CD1c-positive myeloid dendritic cell (primary cell): ENCODE data around the gene S100A9.

ENCODE experiments used
- DNase-seq: peaks from one replicate; pipeline ENCODE4 v3.0.0-alpha.2; 2016; ENCODE audit errors: extremely low spot score

The S100A9 gene

DNA sequence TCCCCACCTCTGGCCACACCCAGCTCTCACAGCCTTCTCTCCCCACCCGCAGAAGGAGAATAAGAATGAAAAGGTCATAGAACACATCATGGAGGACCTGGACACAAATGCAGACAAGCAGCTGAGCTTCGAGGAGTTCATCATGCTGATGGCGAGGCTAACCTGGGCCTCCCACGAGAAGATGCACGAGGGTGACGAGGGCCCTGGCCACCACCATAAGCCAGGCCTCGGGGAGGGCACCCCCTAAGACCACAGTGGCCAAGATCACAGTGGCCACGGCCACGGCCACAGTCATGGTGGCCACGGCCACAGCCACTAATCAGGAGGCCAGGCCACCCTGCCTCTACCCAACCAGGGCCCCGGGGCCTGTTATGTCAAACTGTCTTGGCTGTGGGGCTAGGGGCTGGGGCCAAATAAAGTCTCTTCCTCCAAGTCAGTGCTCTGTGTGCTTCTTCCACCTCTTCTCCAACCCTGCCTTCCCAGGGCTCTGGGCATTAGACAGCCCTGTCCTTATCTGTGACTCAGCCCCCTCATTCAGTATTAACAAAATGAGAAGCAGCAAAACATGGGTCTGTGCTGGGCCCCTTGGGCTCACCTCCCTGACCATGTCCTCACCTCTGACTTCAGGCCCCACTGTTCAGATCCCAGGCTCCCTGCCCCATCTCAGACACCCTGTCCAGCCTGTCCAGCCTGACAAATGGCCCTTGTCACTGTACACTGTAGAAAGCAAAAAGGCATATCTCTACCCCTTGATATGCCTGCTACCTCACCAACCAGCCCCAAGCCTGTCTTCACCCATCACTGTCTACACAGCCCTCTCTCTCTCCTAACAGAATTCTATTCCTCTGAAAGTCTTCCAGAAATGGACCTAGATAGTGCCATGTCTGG, 3.2 kb downstream of the S100A9 start:
- no peak for DNase-seq

DNA sequence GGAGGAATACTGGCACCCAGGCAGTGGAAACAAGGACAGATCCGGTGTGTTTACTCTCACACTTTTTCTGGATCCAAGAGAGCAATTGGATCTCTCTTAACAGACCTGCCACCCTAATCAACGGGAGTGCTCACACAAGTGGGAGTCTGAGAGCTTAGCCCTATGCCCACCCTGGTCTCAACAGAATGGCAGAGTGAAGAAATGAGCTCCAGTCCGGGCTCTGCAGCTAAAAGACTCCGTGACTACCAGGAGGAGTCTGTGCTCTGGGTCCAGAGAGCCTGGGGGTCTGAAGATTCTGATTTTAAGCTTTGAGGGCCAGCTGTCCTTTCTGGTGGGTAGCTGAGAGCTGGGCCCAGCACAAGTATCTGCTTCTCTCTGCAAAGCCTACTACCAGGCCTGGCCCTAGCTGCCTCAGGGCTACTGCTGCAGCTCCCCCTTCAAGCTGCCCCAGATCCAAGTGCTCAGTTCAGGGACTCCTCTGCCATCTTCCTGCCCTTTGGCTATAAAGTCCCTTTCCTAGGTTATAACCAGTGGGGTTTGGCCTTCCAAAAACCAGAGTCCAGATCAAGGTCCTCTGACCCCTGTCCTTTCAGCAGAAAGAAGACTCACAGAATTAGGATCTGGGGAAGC, 3.9 kb downstream of the S100A9 start:
- DNase-seq, result no peak

DNA sequence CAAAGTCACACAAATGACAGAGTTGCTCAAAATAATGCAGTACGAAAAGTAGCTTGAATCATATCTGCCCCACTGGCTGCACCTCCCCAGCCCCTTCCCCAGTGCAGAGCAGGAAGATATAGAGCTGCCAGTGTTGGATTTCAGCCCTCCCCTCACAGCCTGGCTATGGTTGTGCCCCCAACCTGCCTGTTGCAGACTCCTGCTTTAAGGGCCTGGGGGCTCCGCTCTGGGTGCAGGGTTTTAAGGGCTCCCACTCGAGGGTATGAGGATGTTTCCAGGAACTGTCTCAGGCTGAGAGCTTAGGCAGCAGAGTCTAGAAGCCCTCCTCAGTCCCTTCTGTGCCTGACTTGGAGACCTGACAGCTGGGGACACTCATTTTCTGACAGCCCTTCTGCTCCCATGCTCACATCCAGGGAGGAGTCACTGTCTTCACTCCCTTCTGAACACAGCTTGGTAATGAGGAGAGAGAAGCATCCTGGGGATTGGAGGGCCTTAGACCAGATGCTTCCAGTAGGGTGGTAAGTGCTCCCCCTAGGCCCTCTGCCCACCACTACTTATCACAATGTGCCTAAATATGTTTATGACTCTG, 4.6 kb downstream of the S100A9 start:
- no peak for DNase-seq

DNA sequence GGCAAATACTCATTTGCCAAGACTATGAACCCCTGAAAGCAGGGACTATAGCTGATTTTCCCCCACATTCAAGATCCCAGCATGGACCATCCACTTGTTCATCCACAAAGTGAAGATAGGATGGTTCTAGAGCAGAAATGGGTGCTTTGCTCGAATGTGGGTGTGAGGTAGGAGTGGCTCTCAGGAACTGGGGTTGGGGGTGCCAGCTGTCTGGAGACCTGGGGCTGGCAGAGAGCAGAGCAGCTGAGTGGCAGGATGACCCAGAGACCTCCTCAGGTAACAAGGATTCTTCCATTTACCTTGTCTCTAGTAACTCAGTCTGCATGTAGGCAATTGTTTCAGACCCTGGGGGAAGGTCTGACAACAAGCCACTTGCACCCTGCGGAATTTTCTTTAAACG, 6.0 kb downstream of the S100A9 start:
- no peak for DNase-seq

DNA sequence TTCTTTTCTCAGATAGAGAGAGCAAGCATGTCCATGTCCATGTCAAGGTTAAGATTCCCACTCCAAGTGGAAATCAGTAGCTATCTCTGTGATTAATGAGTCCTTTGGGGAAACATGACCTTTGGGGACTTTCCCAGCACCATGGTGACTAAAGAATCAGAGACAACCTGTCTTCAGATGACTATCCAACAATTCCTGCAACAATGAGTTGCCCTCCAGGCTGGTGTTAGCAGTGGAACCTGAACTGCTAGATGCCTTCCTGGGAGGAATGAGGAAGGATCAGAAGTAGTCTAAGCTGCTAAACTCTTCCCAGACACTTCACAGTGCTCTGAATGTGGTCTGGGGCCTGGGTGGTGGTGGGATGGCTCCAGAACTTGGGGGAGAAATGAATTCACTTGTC, 6.5 kb downstream of the S100A9 start:
- peak; percentile 33 for DNase-seq

DNA sequence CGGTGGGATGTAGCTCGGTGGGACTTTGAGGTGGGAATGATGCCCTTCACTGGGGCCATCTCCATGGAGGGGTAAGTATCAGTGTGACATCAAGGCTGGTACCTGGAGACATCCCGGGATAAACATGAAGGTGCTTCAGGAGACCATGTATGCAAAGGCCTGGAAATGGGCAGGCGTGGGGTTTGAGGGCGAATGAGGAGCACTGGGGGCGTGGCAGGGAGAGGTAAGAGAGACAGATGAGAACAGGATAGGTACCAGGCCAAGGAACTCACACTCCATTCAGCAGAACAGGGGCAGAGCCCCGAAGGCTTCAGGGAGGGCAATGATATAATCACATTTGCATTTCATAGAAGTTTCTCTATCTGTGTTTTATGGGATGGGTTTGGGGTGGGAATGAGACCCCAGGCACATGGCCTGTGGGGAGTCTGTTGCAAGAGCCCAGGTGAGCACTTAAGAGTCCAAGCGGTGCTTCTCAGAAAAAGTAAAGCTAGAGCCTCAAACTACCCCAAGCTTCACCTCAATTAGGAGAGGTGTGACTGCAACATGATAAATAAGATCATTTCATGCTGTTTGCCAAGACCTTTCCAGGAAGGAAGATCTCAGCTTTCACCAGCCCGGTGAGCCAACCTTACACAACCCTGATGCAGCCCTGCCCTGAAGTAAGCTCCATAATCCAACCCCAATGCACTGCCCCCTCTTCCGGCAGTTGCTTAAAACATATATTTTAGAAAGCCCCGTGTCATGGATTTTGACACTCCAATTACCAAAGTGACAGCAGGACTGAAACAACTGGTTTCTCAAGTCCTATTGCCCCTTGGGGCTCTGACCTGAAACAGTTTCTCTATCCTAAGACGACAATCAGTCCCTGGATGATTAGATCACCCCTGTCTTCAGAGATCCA, 7.4 kb downstream of the S100A9 start:
- DNase-seq, result peak; percentile 23

DNA sequence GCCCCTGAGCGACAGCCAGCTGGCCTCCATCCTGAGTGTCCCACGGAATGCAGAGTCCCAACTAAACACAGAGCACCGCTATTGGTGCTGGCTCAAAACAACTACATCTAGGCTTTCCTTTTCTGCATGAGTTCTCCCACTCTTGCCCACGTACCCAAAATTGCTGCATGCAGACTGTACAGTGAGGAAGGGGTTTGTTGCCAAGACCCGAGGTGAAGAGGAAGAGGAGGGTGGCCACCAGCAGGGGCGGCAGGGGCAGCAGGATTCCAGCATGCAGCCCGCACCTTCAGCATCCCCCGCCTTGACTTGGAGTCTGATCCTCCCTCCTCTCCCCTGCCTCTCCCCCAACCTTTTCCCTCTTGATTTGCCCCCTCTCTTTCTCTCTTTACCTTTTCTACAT, 8.0 kb downstream of the S100A9 start:
- DNase-seq, result no peak

DNA sequence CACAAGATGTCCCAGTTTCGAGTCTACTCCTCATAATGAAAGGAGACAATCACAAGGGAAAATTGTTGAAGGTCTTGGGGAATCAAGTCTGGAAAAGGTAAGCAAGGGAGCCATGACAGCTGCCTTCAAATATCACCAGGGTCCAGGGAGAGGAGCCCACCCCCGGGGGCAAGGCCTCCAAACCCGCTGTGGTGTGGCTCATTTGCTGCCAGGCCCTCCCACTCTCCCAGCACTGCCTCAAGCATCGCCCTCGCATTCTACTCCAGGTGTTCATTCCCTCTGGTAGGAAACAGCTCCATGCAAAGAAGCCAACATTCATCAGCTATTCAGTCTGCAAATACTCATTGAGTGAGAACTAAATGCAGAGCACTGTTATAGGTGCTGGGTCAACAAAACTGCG, 8.6 kb downstream of the S100A9 start:
- no peak for DNase-seq

DNA sequence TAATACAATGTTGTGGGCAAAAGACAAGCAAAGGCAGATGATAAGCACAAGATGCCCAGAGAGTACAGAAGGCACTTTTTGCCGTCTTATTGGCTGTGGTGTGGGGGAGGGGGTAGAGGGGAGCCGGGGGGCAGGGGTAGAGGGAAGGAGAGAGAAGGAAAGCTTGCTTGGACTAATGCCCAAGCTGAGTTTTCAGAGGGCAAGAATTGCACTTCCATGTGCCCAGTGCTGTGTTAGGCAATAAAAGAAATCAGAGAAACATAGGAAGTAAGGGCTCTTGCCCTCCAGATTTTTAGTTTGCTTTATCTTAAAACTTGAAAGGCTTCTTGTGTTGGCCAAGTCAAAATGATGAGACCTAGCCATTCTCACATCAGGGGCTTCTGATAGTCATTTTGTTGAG, 9.4 kb downstream of the S100A9 start:
- no peak for DNase-seq

DNA sequence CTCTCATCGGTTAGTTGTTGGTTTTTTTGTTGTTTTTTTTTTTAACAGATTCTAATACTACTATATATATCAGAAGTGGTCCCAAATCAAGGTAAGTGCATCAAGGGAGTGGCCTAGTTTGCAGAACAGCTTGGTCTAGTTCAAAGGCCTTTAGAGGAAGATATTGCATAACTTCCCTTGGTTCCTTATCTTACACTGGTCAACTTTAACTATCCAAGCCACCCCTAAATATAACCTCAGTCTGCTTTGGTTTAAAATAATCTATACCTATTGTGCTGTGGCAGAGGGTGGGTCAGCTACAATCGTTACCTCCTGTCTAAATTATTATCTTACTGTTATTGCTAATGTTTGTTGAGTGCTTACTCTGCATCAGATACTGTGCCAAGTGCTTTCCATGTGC, 10.8 kb downstream of the S100A9 start:
- DNase-seq, result peak; percentile 39

DNA sequence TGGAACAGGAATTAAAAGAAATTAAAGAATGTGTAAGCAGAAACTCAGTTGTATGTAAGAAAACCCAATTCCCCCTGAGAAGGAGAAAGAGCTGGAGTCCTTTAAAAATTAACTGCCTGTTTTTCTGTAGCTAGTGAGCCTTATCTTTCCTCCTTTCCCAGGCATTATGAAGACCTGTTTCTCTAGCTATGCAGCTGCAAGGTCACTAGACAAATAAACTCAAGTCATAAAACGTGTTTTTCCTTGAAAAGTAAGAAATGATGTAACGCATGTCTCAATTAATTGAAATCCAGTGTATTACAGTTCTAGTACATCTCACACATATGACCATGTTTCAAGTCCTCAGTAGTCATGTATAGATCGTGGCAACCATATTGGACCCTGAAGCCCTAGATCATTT, 12.5 kb downstream of the S100A9 start:
- no peak for DNase-seq

DNA sequence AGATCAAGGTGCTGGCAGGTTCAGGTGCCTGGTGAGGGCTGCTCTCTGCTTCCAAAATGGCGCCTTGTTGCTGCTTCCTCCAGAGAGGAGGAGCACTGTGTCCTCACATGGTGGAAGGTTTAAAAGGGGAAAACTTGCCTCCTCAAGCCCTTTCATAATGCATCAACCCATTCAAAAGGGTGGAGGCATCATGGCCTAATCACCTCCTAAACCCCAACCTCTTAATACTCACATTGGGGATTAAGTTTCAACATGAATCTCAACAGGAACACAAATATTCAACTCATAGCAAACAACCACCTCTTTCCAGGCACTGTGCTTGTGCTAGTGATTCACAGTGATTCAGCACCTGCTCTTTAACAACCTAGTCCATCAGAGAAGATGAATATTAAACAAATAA, 13.6 kb downstream of the S100A9 start:
- DNase-seq, result no peak

DNA sequence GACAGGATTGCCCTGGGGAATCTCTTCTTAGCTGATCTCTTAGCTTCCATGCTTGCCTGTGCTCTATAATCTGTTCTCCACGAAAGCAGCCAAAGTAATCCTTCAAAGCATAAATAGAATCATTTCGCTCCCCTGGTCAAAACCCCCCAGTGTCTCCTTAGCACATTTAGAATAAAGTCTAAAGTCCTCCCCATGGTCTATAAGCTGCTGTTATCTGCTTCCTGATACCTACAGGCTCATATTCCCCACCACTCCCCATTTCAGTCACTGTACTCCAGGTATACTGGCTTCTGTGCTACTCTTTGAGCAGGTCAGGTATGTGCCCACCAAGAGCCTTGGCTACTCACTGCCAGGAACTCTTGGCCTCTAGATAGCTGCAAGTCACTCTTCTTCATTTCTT, 14.9 kb downstream of the S100A9 start:
- no peak for DNase-seq

DNA sequence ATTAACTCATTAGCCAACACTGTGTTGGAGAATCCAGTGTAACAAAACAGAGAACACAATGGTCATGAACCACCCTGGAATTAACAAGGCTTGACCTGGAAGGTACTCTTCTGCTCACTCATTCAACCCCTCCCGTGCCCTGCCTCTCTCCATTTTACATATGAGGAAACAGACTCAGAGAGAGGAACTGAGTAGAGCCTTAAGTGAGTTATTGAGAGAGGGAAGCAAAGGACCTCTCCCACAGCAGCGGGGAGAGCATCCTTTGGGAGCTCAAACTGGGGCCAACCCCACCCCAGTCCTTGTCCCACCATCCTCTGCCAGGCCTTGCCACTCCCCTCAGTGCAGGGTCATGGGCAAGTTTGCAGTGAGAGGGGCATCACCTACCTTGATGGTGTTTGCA, 16.4 kb downstream of the S100A9 start:
- peak; percentile 64 for DNase-seq

DNA sequence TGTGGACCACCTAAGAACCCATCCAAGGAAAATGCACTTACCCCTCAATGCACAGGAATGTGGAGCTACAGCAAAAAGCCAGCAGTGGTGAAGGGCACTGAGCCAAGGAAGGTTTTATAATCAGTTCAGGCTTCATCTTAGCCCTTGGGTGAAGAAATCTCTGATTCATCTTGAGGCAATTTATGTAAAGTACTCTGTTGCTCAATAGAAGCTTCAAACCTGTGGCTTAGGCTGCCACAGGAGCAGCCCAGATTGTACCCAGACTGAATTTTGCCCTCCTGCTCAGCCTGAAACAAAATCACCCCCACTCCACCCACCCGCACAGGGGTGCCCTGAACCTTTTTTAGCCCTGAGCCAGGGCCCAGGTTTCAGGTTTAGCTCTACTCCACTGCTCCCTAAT, 17.9 kb downstream of the S100A9 start, which contains the start of gene S100A12:
S100A12 (minus strand) TSS at position 111 of the 400 bp plus-strand sequence. CDS start 1,029 bp downstream, outside the sequence.
- peak; percentile 72 for DNase-seq

DNA sequence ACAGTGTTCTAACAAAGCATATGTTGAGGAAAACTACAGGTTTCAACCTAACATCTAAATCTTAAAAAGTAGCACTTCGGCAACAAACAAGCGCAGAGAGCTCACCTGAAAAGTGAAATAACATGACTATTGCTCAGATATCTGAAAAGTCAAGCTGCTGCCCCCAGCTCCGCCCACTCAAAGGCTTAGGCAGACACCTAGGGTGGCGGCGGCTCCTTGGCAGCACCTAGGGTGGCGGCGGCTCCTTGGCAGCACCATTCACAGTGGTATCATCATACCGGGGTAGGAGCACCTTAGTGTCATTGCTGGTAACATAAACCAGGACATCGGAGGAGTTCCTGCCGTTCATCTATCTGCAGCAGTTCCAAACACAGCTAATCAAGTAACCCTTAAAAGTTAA, 21.9 kb downstream of the S100A9 start:
- no peak for DNase-seq

DNA sequence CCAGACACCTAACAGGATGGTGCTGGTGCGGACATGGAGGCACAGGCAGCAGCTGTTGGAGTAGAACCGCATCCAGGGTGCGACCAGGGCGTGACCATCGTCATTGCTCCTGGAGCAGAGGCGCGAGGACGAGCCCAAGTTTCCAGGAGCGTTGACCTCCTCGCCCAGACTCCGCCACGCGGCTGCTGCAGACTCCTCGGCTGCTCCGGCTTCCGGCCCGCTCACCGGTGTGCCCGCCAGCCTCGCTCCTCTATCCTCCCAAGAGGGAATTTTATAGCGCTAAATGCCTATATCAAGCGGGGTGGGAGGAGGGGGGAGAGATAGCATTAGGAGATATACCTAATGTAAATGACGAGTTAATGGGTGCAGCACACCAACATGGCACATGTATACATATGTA, 23.1 kb downstream of the S100A9 start:
- no peak for DNase-seq

DNA sequence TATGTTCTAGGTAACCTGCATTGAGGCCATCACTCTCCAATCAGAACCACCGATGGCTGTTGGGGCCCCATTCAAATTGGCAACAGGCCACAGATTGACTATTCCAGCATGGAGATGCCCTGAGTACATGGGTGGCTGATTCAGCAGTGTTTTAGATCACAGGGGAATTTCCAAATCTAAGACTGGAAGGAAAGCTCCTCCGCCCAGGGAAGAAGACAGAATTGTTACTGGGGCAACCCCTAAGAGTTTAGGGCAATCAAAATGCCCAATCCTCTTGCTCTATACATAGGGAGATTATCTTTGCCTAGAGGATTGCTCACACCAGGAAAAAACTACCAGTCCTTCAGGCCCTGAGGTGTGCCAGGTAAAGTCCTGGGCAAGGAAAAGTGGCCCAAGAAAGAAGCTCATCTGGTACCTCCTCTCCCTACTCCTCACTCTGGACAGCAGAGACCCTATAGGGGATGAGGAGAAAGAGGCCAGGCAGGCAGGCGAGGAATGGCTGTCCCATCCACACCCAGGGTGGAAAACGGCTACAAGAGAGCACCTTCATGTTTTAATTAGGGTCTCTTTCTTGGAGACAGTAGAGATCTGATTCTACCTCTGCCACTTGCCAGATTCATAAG, 27.4 kb downstream of the S100A9 start:
- DNase-seq, result no peak

DNA sequence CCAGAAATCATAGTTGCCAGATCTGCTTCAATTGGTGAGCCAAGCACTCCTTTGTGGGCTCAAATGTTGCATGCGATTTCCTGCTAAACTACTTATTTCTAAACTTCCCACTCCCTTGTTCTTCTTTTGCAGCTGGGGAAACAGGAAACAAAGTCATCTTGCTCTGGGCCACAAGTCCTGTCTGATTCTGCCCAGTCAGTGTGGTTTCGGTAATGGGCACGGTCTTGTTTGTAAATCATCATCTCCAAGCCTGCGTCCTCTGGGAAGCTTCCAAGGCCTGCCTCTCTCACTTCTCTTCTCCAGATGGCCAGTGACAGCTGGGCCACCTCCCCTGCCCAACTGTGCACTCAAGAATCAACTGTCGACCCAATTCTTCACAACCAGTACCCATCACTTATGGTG, 28.8 kb downstream of the S100A9 start:
- peak; percentile 81 for DNase-seq

DNA sequence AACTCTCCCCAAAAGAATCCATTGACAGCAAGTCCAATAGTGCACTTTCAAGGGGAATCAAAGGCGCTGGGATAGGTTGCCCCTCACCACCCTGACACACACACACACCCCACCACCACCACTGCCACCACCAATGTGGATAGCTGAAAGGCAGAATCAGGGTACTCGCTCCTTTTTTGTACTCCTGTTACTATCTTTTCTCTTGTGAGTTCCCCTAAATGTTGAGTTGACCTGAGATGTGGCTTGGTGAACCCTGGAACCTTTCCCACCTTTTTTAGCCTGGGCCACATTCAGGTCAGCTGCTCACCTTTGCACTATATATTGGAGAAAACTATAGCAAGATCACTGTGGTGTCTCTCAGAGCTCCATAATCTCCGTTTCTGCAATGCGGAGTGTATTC, 29.3 kb downstream of the S100A9 start:
- no peak for DNase-seq

DNA sequence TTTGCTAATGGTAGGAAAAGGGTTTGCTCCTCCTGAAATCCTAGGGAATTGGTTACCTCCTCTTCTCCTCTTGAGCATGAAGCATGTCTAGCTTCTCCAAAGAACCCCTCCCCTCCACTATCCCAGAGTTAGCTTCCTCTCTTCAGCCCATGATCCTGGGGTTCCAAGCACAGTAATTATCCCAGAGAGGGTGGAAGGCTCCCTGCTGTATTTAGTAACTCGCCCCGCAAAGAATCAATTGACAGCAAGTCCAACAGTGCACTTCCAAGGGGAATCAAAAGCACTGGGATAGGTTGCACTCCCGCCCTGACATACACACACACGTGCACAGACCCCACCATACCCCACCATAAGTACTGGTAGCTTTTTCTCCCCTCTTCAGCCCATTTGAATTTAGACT, 30.1 kb downstream of the S100A9 start:
- no peak for DNase-seq
